Endodermal cell (in vitro differentiated cells): Measurements from ENCODE around the gene ADRA2B. TPM values are rescaled to one million over a fixed set of nuclear protein-coding genes. Genes with fewer than 3 reads are reported as not detected.

Experiments
- DNase-seq: peaks from one replicate; pipeline ENCODE4 v3.0.0-alpha.2; 2017
- H3K27ac ChIP-seq: 2 replicates; pipeline ENCODE4 v1.5.1; 2013; ENCODE audit warnings: mild to moderate bottlenecking, low read depth, low read length, moderate library complexity
- H3K27me3 ChIP-seq: 2 replicates; pipeline ENCODE4 v1.6.1; 2013; ENCODE audit warnings: mild to moderate bottlenecking, low read length, moderate library complexity; ENCODE audit not compliant: insufficient read depth, control insufficient read depth, poor library complexity, severe bottlenecking
- H3K36me3 ChIP-seq: 2 replicates; pipeline ENCODE4 v1.7.0; 2013; ENCODE audit warnings: mild to moderate bottlenecking, low read length, moderate library complexity; ENCODE audit not compliant: control insufficient read depth, insufficient read depth
- H3K4me1 ChIP-seq: one replicate; pipeline ENCODE4 v1.7.0; 2013; ENCODE audit warnings: low read length; ENCODE audit not compliant: control insufficient read depth, insufficient read depth
- H3K4me3 ChIP-seq: 2 replicates; pipeline ENCODE4 v1.5.1; 2013; ENCODE audit warnings: mild to moderate bottlenecking, low read length, moderate library complexity
- H3K9ac ChIP-seq: 2 replicates; pipeline ENCODE4 v1.6.1; 2013; ENCODE audit warnings: mild to moderate bottlenecking, low read length, moderate library complexity; ENCODE audit not compliant: poor library complexity, severe bottlenecking; ENCODE audit errors: extremely low read depth
- H3K9me3 ChIP-seq: 2 replicates; pipeline ENCODE4 v1.6.1; 2013; ENCODE audit warnings: mild to moderate bottlenecking, low read length, moderate library complexity; ENCODE audit not compliant: control insufficient read depth
- H3K27ac Mint-ChIP-seq: 2 replicates; pipeline ENCODE4 v1.8.0; 2020; ENCODE audit warnings: mixed read lengths
- H3K27me3 Mint-ChIP-seq: 2 replicates; pipeline ENCODE4 v1.8.0; 2021; ENCODE audit warnings: mild to moderate bottlenecking, mixed read lengths; ENCODE audit not compliant: insufficient read depth
- H3K36me3 Mint-ChIP-seq: 2 replicates; pipeline ENCODE4 v1.8.0; 2020; ENCODE audit warnings: low read depth, mixed read lengths
- H3K4me1 Mint-ChIP-seq: 2 replicates; pipeline ENCODE4 v1.8.0; 2020; ENCODE audit warnings: mixed read lengths
- H3K4me3 Mint-ChIP-seq: 2 replicates; pipeline ENCODE4 v1.8.0; 2020; ENCODE audit warnings: mild to moderate bottlenecking, moderate library complexity, mixed read lengths
- H3K9me3 Mint-ChIP-seq: 2 replicates; pipeline ENCODE4 v1.8.0; 2020; ENCODE audit warnings: mild to moderate bottlenecking, mixed read lengths
- WGBS, 2 experiments: methylation state at CpG; one replicate each; pipeline versions ENCODE4 v1.1.5 to v1.1.7; 2013; ENCODE audit warnings: missing lambda C conversion rate in 2 of 2, mixed read lengths in 1 of 2; ENCODE audit not compliant: insufficient coverage in 1 of 2, insufficient read length in 1 of 2; 5-methylcytosine and 5-hydroxymethylcytosine counted together
- total RNA-seq, 2 donors: library from RNA; stranded (reverse); fragmentation: NEBNext Ultra II Directional in 1 of 2; extraction: Animal tissue kit (Norgen Biotek cat#: 25700) in 1 of 2; gene quantifications; 2 replicates in 1 of 2; 3 replicates in 1 of 2; pipeline ENCODE4 v1.2.1, GENCODE V29; 2021
- TF ChIP-seq, protein P1 (sequence below): fragments of 200-600 bp; sonication (generic); conservative IDR thresholded peaks from 2 replicates; pipeline ENCODE4 v1.5.0; 2021; ENCODE audit warnings: antibody characterized with exemption, mild to moderate bottlenecking

Gene ADRA2B
- total RNA-seq, 2 donors from 2014 or later, result 2.4 to 3.8 TPM

DNA sequence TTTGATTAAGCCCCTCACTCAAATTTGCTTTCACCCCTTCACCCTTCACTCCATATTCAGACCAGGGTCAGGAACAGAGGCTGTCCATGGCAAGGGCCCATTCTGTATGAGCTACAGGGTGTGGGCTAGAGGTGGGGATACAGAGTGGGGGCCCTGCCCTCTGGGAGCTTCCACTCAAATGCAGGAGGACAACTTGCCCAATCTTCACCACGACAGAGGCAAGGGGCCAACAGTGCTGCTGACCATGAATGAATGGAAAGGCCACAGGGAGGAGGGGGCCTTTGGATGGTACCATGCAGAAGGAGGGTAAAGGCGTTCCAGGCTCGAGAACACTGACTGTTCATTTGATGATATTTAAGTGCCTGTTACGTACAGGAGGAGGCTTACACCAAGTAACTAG, 22.8 kb downstream of the ADRA2B start:
- Histone ChIP-seq H3K36me3 (no peaks in the 10 kb centered on the region), H3K27ac (no peak overlapping the region), H3K9me3 (no peaks in the 10 kb centered on the region), H3K9ac (no peak overlapping the region), H3K4me3 (no peak overlapping the region), H3K4me1 (no peaks in the 10 kb centered on the region), H3K27me3 (no peaks in the 10 kb centered on the region)
- no peak overlapping the region for H3K27ac Mint-ChIP-seq
- no peaks in the 10 kb centered on the region for H3K4me1 Mint-ChIP-seq
- 93 to 97% methylated on average over 4 of the region's 4 CpGs for WGBS, 2 experiments
- H3K36me3 Mint-ChIP-seq, result no peaks in the 10 kb centered on the region
- H3K4me3 Mint-ChIP-seq, result no peak overlapping the region
- DNase-seq, result no peak
- no peaks in the 10 kb centered on the region for H3K9me3 Mint-ChIP-seq
- H3K27me3 Mint-ChIP-seq, result peaks cover 4% of the 10 kb centered on the region
- TF ChIP-seq, protein P1, sequence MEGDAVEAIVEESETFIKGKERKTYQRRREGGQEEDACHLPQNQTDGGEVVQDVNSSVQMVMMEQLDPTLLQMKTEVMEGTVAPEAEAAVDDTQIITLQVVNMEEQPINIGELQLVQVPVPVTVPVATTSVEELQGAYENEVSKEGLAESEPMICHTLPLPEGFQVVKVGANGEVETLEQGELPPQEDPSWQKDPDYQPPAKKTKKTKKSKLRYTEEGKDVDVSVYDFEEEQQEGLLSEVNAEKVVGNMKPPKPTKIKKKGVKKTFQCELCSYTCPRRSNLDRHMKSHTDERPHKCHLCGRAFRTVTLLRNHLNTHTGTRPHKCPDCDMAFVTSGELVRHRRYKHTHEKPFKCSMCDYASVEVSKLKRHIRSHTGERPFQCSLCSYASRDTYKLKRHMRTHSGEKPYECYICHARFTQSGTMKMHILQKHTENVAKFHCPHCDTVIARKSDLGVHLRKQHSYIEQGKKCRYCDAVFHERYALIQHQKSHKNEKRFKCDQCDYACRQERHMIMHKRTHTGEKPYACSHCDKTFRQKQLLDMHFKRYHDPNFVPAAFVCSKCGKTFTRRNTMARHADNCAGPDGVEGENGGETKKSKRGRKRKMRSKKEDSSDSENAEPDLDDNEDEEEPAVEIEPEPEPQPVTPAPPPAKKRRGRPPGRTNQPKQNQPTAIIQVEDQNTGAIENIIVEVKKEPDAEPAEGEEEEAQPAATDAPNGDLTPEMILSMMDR, result no peak

DNA sequence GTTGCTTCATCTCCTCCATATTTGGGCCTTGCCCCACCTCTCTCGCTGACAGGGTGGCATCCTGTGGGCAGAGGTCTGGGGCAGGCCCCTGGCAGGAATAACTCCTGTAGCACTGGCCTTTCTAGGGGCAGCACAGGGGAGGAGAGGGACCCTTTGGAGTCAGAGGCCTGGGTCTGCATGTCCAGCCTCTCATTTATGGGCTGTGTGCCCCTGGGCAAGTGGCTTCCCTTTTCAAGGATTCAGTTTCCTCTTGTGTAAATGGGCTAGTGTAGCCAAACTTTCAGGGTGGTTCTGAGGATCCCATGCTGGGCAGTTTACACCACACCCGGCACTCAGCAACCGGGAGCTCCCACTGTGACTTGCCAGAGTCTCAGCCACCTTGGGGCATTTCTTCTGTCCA, 23.4 kb downstream of the ADRA2B start:
- Histone ChIP-seq H3K9me3 (no peaks in the 10 kb centered on the region), H3K4me3 (no peak overlapping the region), H3K27ac (no peak overlapping the region), H3K36me3 (no peaks in the 10 kb centered on the region), H3K27me3 (no peaks in the 10 kb centered on the region), H3K4me1 (no peaks in the 10 kb centered on the region), H3K9ac (no peak overlapping the region)
- Mint-ChIP-seq H3K27me3 (peaks cover 4% of the 10 kb centered on the region), H3K4me3 (no peak overlapping the region), H3K27ac (no peak overlapping the region), H3K36me3 (no peaks in the 10 kb centered on the region), H3K9me3 (no peaks in the 10 kb centered on the region), H3K4me1 (no peaks in the 10 kb centered on the region)
- WGBS, 2 experiments, result 93 to 100% methylated on average over 3 of the region's 3 CpGs
- DNase-seq, result no peak
- TF ChIP-seq, protein P1, result no peak

DNA sequence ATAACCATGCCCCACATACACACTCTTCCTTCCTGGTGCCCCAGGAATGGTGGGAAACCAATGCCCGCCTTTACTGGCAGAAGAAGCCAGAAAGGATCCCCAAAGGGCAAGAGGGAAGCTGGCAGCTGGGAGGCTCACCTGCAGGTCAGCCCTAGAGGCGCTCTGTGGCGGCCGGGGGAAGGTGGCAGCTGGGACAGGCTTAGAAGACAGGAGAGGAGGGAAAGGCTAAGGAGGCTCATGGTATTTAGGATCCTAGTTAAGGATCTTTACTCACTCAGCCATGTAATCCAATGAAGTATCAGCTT, 23.8 kb downstream of the ADRA2B start:
- H3K27me3 Mint-ChIP-seq, result peaks cover 4% of the 10 kb centered on the region
- WGBS, 2 experiments, result 92 to 100% methylated on average over 1 to 4 of the region's 4 CpGs
- H3K4me1 ChIP-seq, result no peaks in the 10 kb centered on the region
- no peak for DNase-seq
- H3K36me3 ChIP-seq, result no peaks in the 10 kb centered on the region
- no peaks in the 10 kb centered on the region for H3K9me3 Mint-ChIP-seq
- H3K4me1 Mint-ChIP-seq, result no peaks in the 10 kb centered on the region
- H3K27ac ChIP-seq, result no peak overlapping the region
- H3K4me3 Mint-ChIP-seq, result no peak overlapping the region
- no peak overlapping the region for H3K4me3 ChIP-seq
- H3K27ac Mint-ChIP-seq, result no peak overlapping the region
- no peak overlapping the region for H3K9ac ChIP-seq
- H3K36me3 Mint-ChIP-seq, result no peaks in the 10 kb centered on the region
- no peaks in the 10 kb centered on the region for H3K9me3 ChIP-seq
- TF ChIP-seq, protein P1, result no peak
- no peaks in the 10 kb centered on the region for H3K27me3 ChIP-seq
